Neural progenitor cell (in vitro differentiated cells): ENCODE measurements around the gene POLR2L.

ENCODE experiments used
- CTCF ChIP-seq: fragments of 200-600 bp; sonication (generic); IDR thresholded peaks from 2 replicates; pipeline ENCODE4 v1.5.1; 2017; ENCODE audit warnings: antibody characterized with exemption, mild to moderate bottlenecking
- EZH2 ChIP-seq: fragments of 200-600 bp; sonication (generic); IDR thresholded peaks from 2 replicates; pipeline ENCODE4 v1.6.1; 2017; ENCODE audit warnings: antibody characterized with exemption, mild to moderate bottlenecking, moderate library complexity
- EZH2phosphoT487 ChIP-seq: fragments of 200-600 bp; sonication (generic); IDR thresholded peaks from 2 replicates; pipeline ENCODE4 v1.6.1; 2017; ENCODE audit warnings: antibody characterized with exemption

- TF ChIP-seq CTCF (peak; percentile 28), EZH2phosphoT487 (no peak), EZH2 (no peak)
These were observed 881 bp upstream of the POLR2L start for GRCh38 chr11:843086-843734.
